ENCODE measurements around the gene CRYL1. TPM values are rescaled to one million over a fixed set of nuclear protein-coding genes. Genes with fewer than 3 reads are reported as not detected.

CRYL1 gene
- total and polyA plus RNA-seq, 7 donors: 6.4 to 18.5 (median 12.9) TPM

GRCh38 chr13:20412691-20413355 lies 112.8 kb downstream of the CRYL1 start:
- intact Hi-C loops (cut with DNase I): no loop called here
- Histone ChIP-seq H3K4me3 (no peak overlapping the region), H3K9me3 (no peaks in the 10 kb centered on the region), H3K4me1 (no peaks in the 10 kb centered on the region), H3K36me3 (ENCODE audit: insufficient read depth in 1 of 2, low read depth in 1 of 2) (no peaks in the 10 kb centered on the region), H3K27ac (no peak overlapping the region), H3K27me3 (ENCODE audit: insufficient read depth in 3 of 3, low read length in 2 of 3) (no peaks in the 10 kb centered on the region)
- no peak for ATAC-seq
- no peak for DNase-seq
- TF ChIP-seq CTCF (IDR thresholded peaks at IDR 0.05): no peak
- WGBS, 3 donors: 71 to 72% (median 71%) methylated on average over 7 of the region's 7 CpGs

DNA sequence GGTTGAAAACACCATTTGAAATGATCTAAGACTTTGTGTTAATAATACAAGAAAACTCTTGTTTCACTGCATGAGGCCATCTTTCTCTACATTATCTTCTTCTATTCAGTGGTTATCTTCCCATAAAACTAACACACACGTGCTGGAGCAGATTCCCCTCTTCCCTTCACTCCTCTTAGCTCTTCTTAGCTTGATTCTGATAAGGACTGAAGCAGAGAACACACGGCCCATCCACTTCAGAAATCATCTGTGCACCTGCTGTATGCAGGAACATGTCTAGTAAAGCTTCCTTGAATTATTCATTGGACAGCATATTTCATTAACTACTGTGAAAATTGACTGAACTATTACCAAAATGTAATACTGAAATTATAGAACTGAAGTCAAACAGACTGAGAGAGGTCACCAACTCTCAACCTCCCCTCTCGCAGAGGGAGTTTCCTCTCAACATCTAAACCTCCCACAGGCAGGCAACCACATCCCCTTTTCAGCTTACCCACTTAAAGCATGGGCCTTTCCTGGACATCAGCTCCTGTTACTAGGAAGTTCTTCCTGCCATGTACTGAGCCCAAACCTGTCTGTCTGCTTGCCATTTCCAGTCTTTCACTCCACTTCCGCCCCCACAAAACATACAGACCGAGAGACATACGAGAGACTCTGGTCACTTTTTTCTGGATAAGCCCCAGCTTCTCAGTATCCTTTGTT lies 113.9 kb downstream of the CRYL1 start:
- no peak for TF ChIP-seq CTCF (IDR thresholded peaks at IDR 0.05)
- Histone ChIP-seq H3K36me3 (ENCODE audit: insufficient read depth in 1 of 2, low read depth in 1 of 2) (no peaks in the 10 kb centered on the region), H3K9me3 (no peaks in the 10 kb centered on the region), H3K27ac (no peak overlapping the region), H3K27me3 (ENCODE audit: insufficient read depth in 3 of 3, low read length in 2 of 3) (no peaks in the 10 kb centered on the region), H3K4me3 (no peak overlapping the region), H3K4me1 (no peaks in the 10 kb centered on the region)
- intact Hi-C loops (cut with DNase I): no loop called here
- ATAC-seq (no peak), DNase-seq (no peak)
- WGBS, 3 donors: 63 to 70% (median 65%) methylated on average over 6 of the region's 6 CpGs

DNA sequence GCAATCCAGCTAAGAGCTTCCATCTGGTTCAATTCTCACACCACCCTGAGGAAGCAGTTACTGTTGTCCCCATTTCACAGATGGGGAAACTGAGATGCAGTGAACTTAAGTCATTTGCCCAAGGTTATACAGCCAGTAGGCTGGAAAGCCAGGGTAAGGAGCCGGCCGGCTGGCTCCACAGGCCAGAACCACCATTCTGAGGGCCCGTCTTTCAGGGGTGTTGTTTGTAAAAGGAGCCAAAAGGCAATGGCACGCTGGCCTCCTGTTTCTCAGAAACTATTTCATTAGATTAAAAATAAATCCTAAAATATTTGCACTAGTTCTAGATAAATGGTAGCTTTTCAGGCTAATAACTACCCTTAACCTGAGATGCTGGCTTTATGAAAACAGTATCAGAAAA lies 114.9 kb downstream of the CRYL1 start:
- no peaks in the 10 kb centered on the region for H3K9me3 ChIP-seq
- no peak overlapping the region for H3K4me3 ChIP-seq
- no peaks in the 10 kb centered on the region for H3K4me1 ChIP-seq
- no peak for TF ChIP-seq CTCF (IDR thresholded peaks at IDR 0.05)
- WGBS, 3 donors: 71 to 86% (median 84%) methylated on average over 4 of the region's 4 CpGs
- no peaks in the 10 kb centered on the region for H3K36me3 ChIP-seq (ENCODE audit: insufficient read depth in 1 of 2, low read depth in 1 of 2)
- DNase-seq (no peak), ATAC-seq (no peak)
- intact Hi-C loops (cut with DNase I): no loop called here
- no peaks in the 10 kb centered on the region for H3K27me3 ChIP-seq (ENCODE audit: insufficient read depth in 3 of 3, low read length in 2 of 3)
- H3K27ac ChIP-seq: no peak overlapping the region

DNA sequence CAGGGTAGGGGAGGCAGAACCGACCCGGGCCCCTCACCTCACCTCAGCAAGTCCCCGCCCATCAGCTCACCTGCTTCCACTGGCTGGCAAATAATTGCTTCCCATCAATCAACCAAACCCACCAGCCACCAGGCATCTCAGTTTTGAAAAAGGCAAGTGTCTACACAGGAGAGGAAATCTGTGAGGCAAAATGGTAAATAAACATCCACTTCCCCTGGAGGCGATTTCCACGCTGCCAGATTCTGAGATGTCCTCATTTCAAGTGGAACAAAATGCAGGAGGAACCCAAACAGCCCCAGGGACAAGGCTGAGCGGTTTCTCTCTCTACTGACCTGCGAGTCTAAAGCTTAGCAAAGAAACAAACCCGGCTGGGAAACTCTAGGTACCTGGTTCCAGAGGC lies 117.5 kb downstream of the CRYL1 start:
- 68 to 85% (median 77%) methylated on average over 8 of the region's 8 CpGs for WGBS, 3 donors
- Histone ChIP-seq H3K27me3 (ENCODE audit: insufficient read depth in 3 of 3, low read length in 2 of 3) (no peaks in the 10 kb centered on the region), H3K4me3 (no peak overlapping the region), H3K36me3 (ENCODE audit: insufficient read depth in 1 of 2, low read depth in 1 of 2) (peaks cover 0 to 10% of the 10 kb centered on the region in 2 donors), H3K9me3 (no peaks in the 10 kb centered on the region), H3K27ac (no peak overlapping the region), H3K4me1 (no peaks in the 10 kb centered on the region)
- TF ChIP-seq CTCF (IDR thresholded peaks at IDR 0.05): no peak
- ATAC-seq (no peak), DNase-seq (no peak)
- intact Hi-C loops (cut with DNase I): no loop called here

Measured in psoas muscle (tissue), 8 donors.